ENCODE data around the gene NES. TPM values are rescaled to one million over a fixed set of nuclear protein-coding genes. Genes with fewer than 3 reads are reported as not detected.
A peak's percentile ranks its signal among the peaks of the same experiment; 100 is the strongest.

Gene NES
- total and polyA plus RNA-seq, 2 of the 8 experiments (the other 6 are each of a cell fraction or from before 2014, with no cell fraction given) = 13.3 to 135 TPM

DNA sequence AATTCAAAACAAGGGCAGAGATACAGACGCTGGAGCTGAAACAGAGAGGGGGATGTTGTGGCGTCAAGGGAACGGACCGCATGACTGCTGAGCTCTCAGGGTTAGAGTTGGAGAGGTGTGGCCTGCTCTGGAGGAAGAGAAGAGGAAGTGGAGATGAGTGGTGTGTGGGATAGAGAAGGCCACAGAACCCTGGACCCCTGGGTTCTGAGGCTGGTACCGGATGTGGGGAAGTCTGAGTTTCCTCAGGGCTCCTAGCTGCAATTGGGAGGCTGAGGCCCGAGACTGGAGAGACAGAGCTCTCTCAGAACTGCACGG lies 33.5 kb downstream of the NES start:
- no peak for FAIRE-seq
- 87% methylated on average over 7 of the region's 7 CpGs; no CpG with 5 or more reads in 1 of the 2 experiments for WGBS, 2 experiments (ENCODE audit: extremely low coverage in 1 of 2, insufficient coverage in 1 of 2, insufficient read length in 1 of 2, insufficient replicate concordance in 2 of 2, low coverage in 1 of 2, low lambda C conversion rate in 2 of 2, missing lambda C conversion rate in 1 of 2)

More for the DNA sequence above, 33.5 kb downstream of the NES start:
- TF ChIP-seq SP4 (IDR thresholded peaks at IDR 0.05; ENCODE audit: low read length) = no peak
- no peak for TF ChIP-seq BRCA1 (IDR thresholded peaks at IDR 0.05; ENCODE audit: low read depth, low read length)
- 0 out of 2 replicates have a peak, but pooled peaks have one; percentile 21 for TF ChIP-seq MAX (IDR thresholded peaks at IDR 0.05)
- no peak overlapping the region for H3K4me3 ChIP-seq (ENCODE audit: extremely low read depth in 1 of 4, insufficient read depth in 2 of 4, low read depth in 3 of 4, low read length in 4 of 4)
- H3K4ac ChIP-seq (replicated peaks; ENCODE audit: insufficient read length, low read depth, low read length) = no peak overlapping the region
- H2AK5ac ChIP-seq (ENCODE audit: low read depth, low read length) = 0 out of 2 replicates have a peak overlapping the region, but pooled peaks have one; percentile 54
- peaks cover 11 to 86% (median 66%) of the 10 kb centered on the region in 4 experiments for H3K27me3 ChIP-seq (replicated peaks in 1 of 4; ENCODE audit: control insufficient read depth in 3 of 4, extremely low read depth in 1 of 4, insufficient read depth in 3 of 4, low read length in 3 of 4)
- no peak overlapping the region for H3K18ac ChIP-seq (ENCODE audit: extremely low read depth, low read length)
- H2AFZ ChIP-seq (ENCODE audit: low read length) = no peak overlapping the region
- peaks cover 0 to 4% of the 10 kb centered on the region in 2 experiments for H4K20me1 ChIP-seq (replicated peaks in 1 of 2; ENCODE audit: control insufficient read depth in 1 of 2, insufficient read depth in 2 of 2, low read length in 2 of 2)
- no peaks in the 10 kb centered on the region for H3K36me3 ChIP-seq (ENCODE audit: control insufficient read depth in 2 of 4, insufficient read depth in 4 of 4, low read length in 3 of 4)
- H2BK120ac ChIP-seq (replicated peaks; ENCODE audit: low read depth, low read length) = no peak overlapping the region
- no peak overlapping the region for H3K27ac ChIP-seq (ENCODE audit: low read depth, low read length)
- H3K23ac ChIP-seq (ENCODE audit: insufficient read length) = no peak overlapping the region
- H3K79me1 ChIP-seq (ENCODE audit: low read depth, low read length) = no peaks in the 10 kb centered on the region
- H2BK12ac ChIP-seq (ENCODE audit: low read depth, low read length) = peak overlapping the region; percentile 60; the same call in 1 of the 2 replicates
- CTCF ChIA-PET (ENCODE audit: partially characterized antibody) = interaction anchor here (0.6 to 43.0 kb wide), 14 partner anchors 8 to 278 kb away, joined by 3 to 868 read pairs (median 6); partner anchors contain the start of genes CRABP2, HAPLN2, MEF2D and NAXE
- no peak overlapping the region; the same call in 1 of the 2 replicates for H2BK15ac ChIP-seq (ENCODE audit: low read length)
- H3K9me3 ChIP-seq (ENCODE audit: insufficient read depth in 2 of 2, low read depth in 1 of 2, low read length in 1 of 2) = no peaks in the 10 kb centered on the region
- POLR2A ChIA-PET (ENCODE audit: partially characterized antibody) = interaction anchor here (0.7 to 3.6 kb wide), 13 partner anchors 9 to 619 kb away, joined by 3 to 22 read pairs (median 4); partner anchors contain the start of gene NES
- no peak overlapping the region for H4K5ac ChIP-seq (ENCODE audit: insufficient read length, low read depth, low read length)
- no peak for DNase-seq (ENCODE audit: low read depth in 1 of 2, low spot score in 2 of 2)
- H3K23me2 ChIP-seq (ENCODE audit: low read depth, low read length) = peaks cover 13% of the 10 kb centered on the region; the same call in 1 of the 2 replicates
- no peak overlapping the region for H3K4me2 ChIP-seq (ENCODE audit: insufficient read depth in 1 of 2, low read depth in 2 of 2, low read length in 2 of 2)
- no peak overlapping the region for H3K14ac ChIP-seq (ENCODE audit: insufficient read length)
- H3K4me1 ChIP-seq (replicated peaks in 1 of 4; ENCODE audit: control insufficient read depth in 3 of 4, insufficient read depth in 4 of 4, low read length in 3 of 4) = peaks cover 8 to 23% (median 15%) of the 10 kb centered on the region in 4 experiments
- H2BK20ac ChIP-seq (ENCODE audit: low read length) = no peak overlapping the region
- no peak overlapping the region; the same call in 1 of the 2 replicates for H4K8ac ChIP-seq (ENCODE audit: extremely low read depth, insufficient read depth, low read length)
- H3K56ac ChIP-seq (replicated peaks; ENCODE audit: insufficient read length, low read depth, low read length) = no peak overlapping the region
- H2BK5ac ChIP-seq (ENCODE audit: low read depth, low read length) = no peak overlapping the region
- H3K9ac ChIP-seq (replicated peaks in 1 of 4; ENCODE audit: extremely low read depth in 1 of 4, low read depth in 3 of 4, low read length in 3 of 4) = no peak overlapping the region
- no peak overlapping the region for H4K91ac ChIP-seq (replicated peaks; ENCODE audit: insufficient read length, low read length)
- no peaks in the 10 kb centered on the region for H3K79me2 ChIP-seq (ENCODE audit: control insufficient read depth in 1 of 2, insufficient read depth in 2 of 2, low read length in 2 of 2)
